Astrocyte (in vitro differentiated cells and primary cell): Measurements from ENCODE around the gene MED13L.

Experiments
- EZH2 ChIP-seq: IDR thresholded peaks from 2 replicates; pipeline ENCODE4 v1.6.1; 2012; ENCODE audit warnings: mild to moderate bottlenecking, low read length, inconsistent platforms; ENCODE audit not compliant: insufficient read depth
- TF ChIP-seq, protein P1 (sequence below): IDR thresholded peaks from 2 replicates; pipeline ENCODE4 v1.5.1; 2011; ENCODE audit warnings: low read depth, mild to moderate bottlenecking, inconsistent platforms, low read length, moderate library complexity; ENCODE audit not compliant: insufficient read depth

DNA sequence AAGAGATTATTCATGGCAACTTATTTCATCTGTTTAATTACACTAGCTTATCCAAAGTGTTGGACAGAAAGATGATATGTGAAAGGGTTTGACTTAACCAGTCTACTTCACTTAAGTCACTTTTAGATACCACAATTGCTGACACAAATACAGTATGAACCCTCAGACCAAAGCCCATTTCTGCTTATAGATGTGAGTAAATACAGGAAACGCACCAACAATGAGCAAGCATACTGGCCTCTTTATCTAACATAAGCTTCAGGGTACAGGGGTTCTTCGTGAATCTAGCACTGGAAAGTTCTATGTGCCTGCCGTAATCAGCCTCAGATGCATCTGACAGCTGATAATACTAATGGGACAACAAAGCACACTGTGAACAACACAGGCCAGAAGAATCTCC lies 209.6 kb downstream of the MED13L start:
- TF ChIP-seq, protein P1, sequence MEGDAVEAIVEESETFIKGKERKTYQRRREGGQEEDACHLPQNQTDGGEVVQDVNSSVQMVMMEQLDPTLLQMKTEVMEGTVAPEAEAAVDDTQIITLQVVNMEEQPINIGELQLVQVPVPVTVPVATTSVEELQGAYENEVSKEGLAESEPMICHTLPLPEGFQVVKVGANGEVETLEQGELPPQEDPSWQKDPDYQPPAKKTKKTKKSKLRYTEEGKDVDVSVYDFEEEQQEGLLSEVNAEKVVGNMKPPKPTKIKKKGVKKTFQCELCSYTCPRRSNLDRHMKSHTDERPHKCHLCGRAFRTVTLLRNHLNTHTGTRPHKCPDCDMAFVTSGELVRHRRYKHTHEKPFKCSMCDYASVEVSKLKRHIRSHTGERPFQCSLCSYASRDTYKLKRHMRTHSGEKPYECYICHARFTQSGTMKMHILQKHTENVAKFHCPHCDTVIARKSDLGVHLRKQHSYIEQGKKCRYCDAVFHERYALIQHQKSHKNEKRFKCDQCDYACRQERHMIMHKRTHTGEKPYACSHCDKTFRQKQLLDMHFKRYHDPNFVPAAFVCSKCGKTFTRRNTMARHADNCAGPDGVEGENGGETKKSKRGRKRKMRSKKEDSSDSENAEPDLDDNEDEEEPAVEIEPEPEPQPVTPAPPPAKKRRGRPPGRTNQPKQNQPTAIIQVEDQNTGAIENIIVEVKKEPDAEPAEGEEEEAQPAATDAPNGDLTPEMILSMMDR = no peak
- no peak for TF ChIP-seq EZH2
